Measurements from ENCODE around the gene NDEL1.

The NDEL1 gene

DNA sequence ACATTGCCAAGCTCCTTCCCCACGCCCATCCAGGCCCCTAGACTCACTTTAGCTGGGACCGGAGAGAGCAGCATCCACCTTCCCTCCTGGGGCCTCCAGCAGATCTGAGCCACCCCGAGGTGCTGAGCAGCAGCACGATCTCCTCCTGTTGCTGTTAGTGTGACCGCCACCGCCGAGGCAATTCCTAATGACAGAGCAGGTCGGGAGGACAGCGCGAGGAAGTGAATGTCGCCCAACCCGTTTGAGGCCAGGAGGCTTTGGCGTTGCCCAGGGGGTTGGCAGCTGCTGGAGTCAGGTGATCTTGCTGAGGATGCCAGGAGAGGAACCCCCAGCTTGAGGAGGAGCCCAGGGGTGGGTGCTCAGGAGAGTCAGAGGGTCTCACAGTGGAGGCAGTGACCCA lies 38.0 kb upstream of the NDEL1 start, which contains the start of gene RNF222:
RNF222 (minus strand) TSS at position 192 of the 400 bp plus-strand sequence. CDS start 4,366 bp downstream, outside the sequence.
- H3K27ac ChIP-seq (ENCODE audit: low read depth, low read length), result no peak within 1 kb of the TSS
- H3K4me3 ChIP-seq (ENCODE audit: low read depth in 1 of 5, low read length in 5 of 5), result no peak within 1 kb of the TSS
- no peaks in the 10 kb centered on the region for H3K9me3 ChIP-seq (ENCODE audit: control insufficient read depth in 5 of 5, low read length in 5 of 5)
- no peak within 1 kb of the TSS for H3K9ac ChIP-seq (ENCODE audit: low read length in 5 of 5)
- H3K36me3 ChIP-seq (ENCODE audit: control insufficient read depth in 5 of 5, insufficient read depth in 5 of 5, low read length in 5 of 5), result no peaks in the 10 kb centered on the region
- H3K4me1 ChIP-seq (ENCODE audit: control insufficient read depth in 5 of 5, insufficient read depth in 5 of 5, low read length in 5 of 5), result no peaks in the 10 kb centered on the region
- H3K27me3 ChIP-seq (ENCODE audit: control insufficient read depth in 5 of 5, insufficient read depth in 4 of 5, low read length in 5 of 5), result peaks cover 23 to 44% (median 38%) of the 10 kb centered on the region in 5 donors

- Histone ChIP-seq H3K9me3 (ENCODE audit: control insufficient read depth in 5 of 5, low read length in 5 of 5) (no peaks in the 10 kb centered on the region), H3K36me3 (ENCODE audit: control insufficient read depth in 5 of 5, insufficient read depth in 5 of 5, low read length in 5 of 5) (no peaks in the 10 kb centered on the region), H3K9ac (ENCODE audit: low read length in 5 of 5) (no peak overlapping the region), H3K4me1 (ENCODE audit: control insufficient read depth in 5 of 5, insufficient read depth in 5 of 5, low read length in 5 of 5) (no peaks in the 10 kb centered on the region), H3K4me3 (ENCODE audit: low read depth in 1 of 5, low read length in 5 of 5) (no peak overlapping the region), H3K27me3 (ENCODE audit: control insufficient read depth in 5 of 5, insufficient read depth in 4 of 5, low read length in 5 of 5) (peaks cover 15 to 39% (median 32%) of the 10 kb centered on the region in 5 donors), H3K27ac (ENCODE audit: low read depth, low read length) (no peak overlapping the region)
Measured at GRCh38 chr17:8398980-8399379, 36.7 kb upstream of the NDEL1 start.

- H3K4me1 ChIP-seq (ENCODE audit: control insufficient read depth in 5 of 5, insufficient read depth in 5 of 5, low read length in 5 of 5), result no peaks in the 10 kb centered on the region
- H3K9me3 ChIP-seq (ENCODE audit: control insufficient read depth in 5 of 5, low read length in 5 of 5), result no peaks in the 10 kb centered on the region
- H3K36me3 ChIP-seq (ENCODE audit: control insufficient read depth in 5 of 5, insufficient read depth in 5 of 5, low read length in 5 of 5), result no peaks in the 10 kb centered on the region
- H3K4me3 ChIP-seq (ENCODE audit: low read depth in 1 of 5, low read length in 5 of 5), result no peak overlapping the region
- H3K9ac ChIP-seq (ENCODE audit: low read length in 5 of 5), result no peak overlapping the region
- peaks cover 13 to 27% (median 25%) of the 10 kb centered on the region in 5 donors for H3K27me3 ChIP-seq (ENCODE audit: control insufficient read depth in 5 of 5, insufficient read depth in 4 of 5, low read length in 5 of 5)
- H3K27ac ChIP-seq (ENCODE audit: low read depth, low read length), result no peak overlapping the region
Measured at GRCh38 chr17:8401107-8401506, 34.6 kb upstream of the NDEL1 start.

GRCh38 chr17:8402921-8403536 lies 32.7 kb upstream of the NDEL1 start:
- no peak overlapping the region for H3K27ac ChIP-seq (ENCODE audit: low read depth, low read length)
- H3K4me3 ChIP-seq (ENCODE audit: low read depth in 1 of 5, low read length in 5 of 5), result no peak overlapping the region
- no peaks in the 10 kb centered on the region for H3K4me1 ChIP-seq (ENCODE audit: control insufficient read depth in 5 of 5, insufficient read depth in 5 of 5, low read length in 5 of 5)
- H3K27me3 ChIP-seq (ENCODE audit: control insufficient read depth in 5 of 5, insufficient read depth in 4 of 5, low read length in 5 of 5), result peaks cover under 1 to 13% (median 8%) of the 10 kb centered on the region in 5 donors
- no peaks in the 10 kb centered on the region for H3K9me3 ChIP-seq (ENCODE audit: control insufficient read depth in 5 of 5, low read length in 5 of 5)
- H3K9ac ChIP-seq (ENCODE audit: low read length in 5 of 5), result no peak overlapping the region
- H3K36me3 ChIP-seq (ENCODE audit: control insufficient read depth in 5 of 5, insufficient read depth in 5 of 5, low read length in 5 of 5), result no peaks in the 10 kb centered on the region

GRCh38 chr17:8405499-8406016 lies 30.1 kb upstream of the NDEL1 start:
- Histone ChIP-seq H3K27me3 (ENCODE audit: control insufficient read depth in 5 of 5, insufficient read depth in 4 of 5, low read length in 5 of 5) (peaks cover 0 to 4% (median 2%) of the 10 kb centered on the region in 5 donors), H3K4me3 (ENCODE audit: low read depth in 1 of 5, low read length in 5 of 5) (no peak overlapping the region), H3K4me1 (ENCODE audit: control insufficient read depth in 5 of 5, insufficient read depth in 5 of 5, low read length in 5 of 5) (peaks cover 1 to 7% (median 3%) of the 10 kb centered on the region in 5 donors), H3K9me3 (ENCODE audit: control insufficient read depth in 5 of 5, low read length in 5 of 5) (no peaks in the 10 kb centered on the region), H3K9ac (ENCODE audit: low read length in 5 of 5) (no peak overlapping the region), H3K36me3 (ENCODE audit: control insufficient read depth in 5 of 5, insufficient read depth in 5 of 5, low read length in 5 of 5) (no peaks in the 10 kb centered on the region), H3K27ac (ENCODE audit: low read depth, low read length) (no peak overlapping the region)

GRCh38 chr17:8406174-8406573 lies 29.5 kb upstream of the NDEL1 start:
- Histone ChIP-seq H3K4me3 (ENCODE audit: low read depth in 1 of 5, low read length in 5 of 5) (no peak overlapping the region), H3K27ac (ENCODE audit: low read depth, low read length) (no peak overlapping the region), H3K36me3 (ENCODE audit: control insufficient read depth in 5 of 5, insufficient read depth in 5 of 5, low read length in 5 of 5) (no peaks in the 10 kb centered on the region), H3K27me3 (ENCODE audit: control insufficient read depth in 5 of 5, insufficient read depth in 4 of 5, low read length in 5 of 5) (peaks cover 0 to 4% (median 2%) of the 10 kb centered on the region in 5 donors), H3K9me3 (ENCODE audit: control insufficient read depth in 5 of 5, low read length in 5 of 5) (no peaks in the 10 kb centered on the region), H3K9ac (ENCODE audit: low read length in 5 of 5) (no peak overlapping the region), H3K4me1 (ENCODE audit: control insufficient read depth in 5 of 5, insufficient read depth in 5 of 5, low read length in 5 of 5) (peaks cover 1 to 9% (median 6%) of the 10 kb centered on the region in 5 donors)

- H3K9me3 ChIP-seq (ENCODE audit: control insufficient read depth in 5 of 5, low read length in 5 of 5), result no peaks in the 10 kb centered on the region
- peaks cover 0 to 3% (median 0%) of the 10 kb centered on the region in 5 donors for H3K27me3 ChIP-seq (ENCODE audit: control insufficient read depth in 5 of 5, insufficient read depth in 4 of 5, low read length in 5 of 5)
- no peak overlapping the region for H3K27ac ChIP-seq (ENCODE audit: low read depth, low read length)
- no peak overlapping the region for H3K9ac ChIP-seq (ENCODE audit: low read length in 5 of 5)
- H3K4me3 ChIP-seq (ENCODE audit: low read depth in 1 of 5, low read length in 5 of 5), result no peak overlapping the region
- H3K36me3 ChIP-seq (ENCODE audit: control insufficient read depth in 5 of 5, insufficient read depth in 5 of 5, low read length in 5 of 5), result no peaks in the 10 kb centered on the region
- H3K4me1 ChIP-seq (ENCODE audit: control insufficient read depth in 5 of 5, insufficient read depth in 5 of 5, low read length in 5 of 5), result peaks cover 1 to 16% (median 15%) of the 10 kb centered on the region in 5 donors
Measured at GRCh38 chr17:8408371-8408770, 27.3 kb upstream of the NDEL1 start.

DNA sequence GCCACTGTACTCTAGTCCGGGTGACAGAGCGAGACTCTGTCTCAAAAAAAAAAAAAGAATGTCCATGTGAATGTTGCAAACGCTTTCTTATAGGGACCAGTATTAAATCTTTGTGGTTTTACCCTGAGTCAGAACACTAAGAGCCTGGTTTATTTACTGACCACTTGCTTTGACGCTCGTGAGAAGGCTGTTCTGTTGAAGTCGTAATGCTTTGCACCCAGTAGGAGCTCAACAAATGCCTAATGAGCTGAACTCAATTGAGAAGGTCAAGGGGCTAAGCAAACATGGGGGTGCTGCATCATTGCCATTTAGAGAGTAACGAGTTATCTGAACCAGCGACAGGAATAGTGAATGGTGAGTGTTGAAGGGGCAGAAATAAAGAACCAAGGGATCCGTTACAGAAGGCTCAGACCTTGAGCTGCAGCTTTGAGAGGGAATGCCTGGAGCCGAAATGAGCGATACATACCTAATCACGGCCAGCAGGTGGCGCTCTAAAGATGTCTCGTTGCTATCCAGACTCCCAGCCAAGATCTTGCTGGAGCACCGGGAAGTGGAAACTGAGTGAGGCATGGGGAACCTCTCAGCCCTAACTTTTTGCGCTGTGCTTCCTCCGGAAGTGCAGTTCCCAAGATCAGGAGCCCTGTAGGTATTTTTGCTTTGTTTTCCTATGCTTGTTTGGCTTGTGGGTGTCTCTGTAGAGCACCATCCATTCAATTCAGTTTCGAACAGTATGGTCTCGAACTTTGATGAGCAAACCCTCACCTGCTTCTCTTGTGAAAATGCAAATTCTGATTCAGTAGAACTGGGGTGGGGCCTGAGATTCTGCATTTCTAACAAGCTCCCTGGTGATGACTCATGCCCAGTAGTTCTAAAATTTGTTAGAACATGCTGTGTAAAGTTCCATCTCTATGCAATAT lies 25.5 kb upstream of the NDEL1 start:
- Histone ChIP-seq H3K27me3 (ENCODE audit: control insufficient read depth in 5 of 5, insufficient read depth in 4 of 5, low read length in 5 of 5) (peaks cover 0 to 2% (median 0%) of the 10 kb centered on the region in 5 donors), H3K36me3 (ENCODE audit: control insufficient read depth in 5 of 5, insufficient read depth in 5 of 5, low read length in 5 of 5) (no peaks in the 10 kb centered on the region), H3K27ac (ENCODE audit: low read depth, low read length) (no peak overlapping the region), H3K9ac (ENCODE audit: low read length in 5 of 5) (no peak overlapping the region), H3K9me3 (ENCODE audit: control insufficient read depth in 5 of 5, low read length in 5 of 5) (no peaks in the 10 kb centered on the region), H3K4me3 (ENCODE audit: low read depth in 1 of 5, low read length in 5 of 5) (peak overlapping the region in 3 of 5 donors; percentile 28 to 52 (median 45)), H3K4me1 (ENCODE audit: control insufficient read depth in 5 of 5, insufficient read depth in 5 of 5, low read length in 5 of 5) (peaks cover 1 to 17% (median 15%) of the 10 kb centered on the region in 5 donors)

DNA sequence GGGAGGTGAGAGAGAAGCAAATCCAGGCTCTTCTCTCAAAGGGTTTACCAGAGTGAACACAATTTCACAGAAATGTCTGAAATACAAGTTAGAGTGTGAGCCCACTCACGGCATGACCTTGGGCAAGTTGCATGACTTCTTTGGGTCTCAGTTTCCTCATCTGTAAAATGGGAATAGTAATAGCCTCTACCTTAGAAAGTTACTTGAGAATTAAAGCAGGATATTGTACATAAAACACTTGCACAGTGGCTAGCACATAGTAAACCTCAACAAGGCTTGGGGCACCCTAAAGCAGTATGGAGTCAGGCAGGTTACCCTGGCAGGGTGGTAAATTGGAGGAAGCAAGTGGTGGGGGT lies 24.8 kb upstream of the NDEL1 start:
- H3K4me1 ChIP-seq (ENCODE audit: control insufficient read depth in 5 of 5, insufficient read depth in 5 of 5, low read length in 5 of 5), result peaks cover 1 to 17% (median 15%) of the 10 kb centered on the region in 5 donors
- no peaks in the 10 kb centered on the region for H3K36me3 ChIP-seq (ENCODE audit: control insufficient read depth in 5 of 5, insufficient read depth in 5 of 5, low read length in 5 of 5)
- H3K27ac ChIP-seq (ENCODE audit: low read depth, low read length), result no peak overlapping the region
- H3K4me3 ChIP-seq (ENCODE audit: low read depth in 1 of 5, low read length in 5 of 5), result no peak overlapping the region
- no peak overlapping the region for H3K9ac ChIP-seq (ENCODE audit: low read length in 5 of 5)
- peaks cover 0 to 2% (median 0%) of the 10 kb centered on the region in 5 donors for H3K27me3 ChIP-seq (ENCODE audit: control insufficient read depth in 5 of 5, insufficient read depth in 4 of 5, low read length in 5 of 5)
- H3K9me3 ChIP-seq (ENCODE audit: control insufficient read depth in 5 of 5, low read length in 5 of 5), result no peaks in the 10 kb centered on the region

DNA sequence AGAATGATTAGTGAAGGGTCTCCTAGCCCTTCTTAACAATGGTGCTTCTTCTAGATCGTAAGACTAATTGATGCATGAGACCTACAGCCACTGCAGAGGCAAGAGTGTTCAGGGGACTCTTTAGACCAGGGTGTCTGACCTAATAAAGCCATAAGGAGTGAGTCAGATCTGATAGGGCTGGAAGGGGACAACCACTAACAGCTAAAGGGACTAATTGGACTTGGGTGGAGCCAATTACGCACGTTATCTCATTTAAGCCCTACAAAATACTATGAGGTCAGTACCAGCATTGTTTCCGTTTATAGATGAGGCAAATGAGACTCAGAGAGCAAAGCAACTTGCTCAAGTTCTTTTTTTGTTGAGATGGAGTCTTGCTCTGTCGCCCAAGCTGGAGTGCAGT lies 23.6 kb upstream of the NDEL1 start:
- Histone ChIP-seq H3K27ac (ENCODE audit: low read depth, low read length) (no peak overlapping the region), H3K9ac (ENCODE audit: low read length in 5 of 5) (peak overlapping the region in 1 of 5 donors; percentile 2), H3K4me3 (ENCODE audit: low read depth in 1 of 5, low read length in 5 of 5) (no peak overlapping the region), H3K4me1 (ENCODE audit: control insufficient read depth in 5 of 5, insufficient read depth in 5 of 5, low read length in 5 of 5) (peaks cover 1 to 17% (median 15%) of the 10 kb centered on the region in 5 donors), H3K27me3 (ENCODE audit: control insufficient read depth in 5 of 5, insufficient read depth in 4 of 5, low read length in 5 of 5) (peaks cover 0 to 2% (median 0%) of the 10 kb centered on the region in 5 donors), H3K36me3 (ENCODE audit: control insufficient read depth in 5 of 5, insufficient read depth in 5 of 5, low read length in 5 of 5) (no peaks in the 10 kb centered on the region), H3K9me3 (ENCODE audit: control insufficient read depth in 5 of 5, low read length in 5 of 5) (no peaks in the 10 kb centered on the region)

Data from subcutaneous abdominal adipose tissue (tissue), 5 donors.